NCI-H82 treated with DMSO at 0.1 percent for 48 hours (cell line): ENCODE data around the gene CSTPP1.

Experiments
- DNase-seq: peaks from one replicate; lab custom pipeline; 2025; ENCODE audit not compliant: unreplicated experiment; lab: John Stamatoyannopoulos, UW

Gene CSTPP1

GRCh38 chr11:47154616-47155570 is 218.3 kb downstream of the CSTPP1 start:
- DNase-seq, result no peak

DNA sequence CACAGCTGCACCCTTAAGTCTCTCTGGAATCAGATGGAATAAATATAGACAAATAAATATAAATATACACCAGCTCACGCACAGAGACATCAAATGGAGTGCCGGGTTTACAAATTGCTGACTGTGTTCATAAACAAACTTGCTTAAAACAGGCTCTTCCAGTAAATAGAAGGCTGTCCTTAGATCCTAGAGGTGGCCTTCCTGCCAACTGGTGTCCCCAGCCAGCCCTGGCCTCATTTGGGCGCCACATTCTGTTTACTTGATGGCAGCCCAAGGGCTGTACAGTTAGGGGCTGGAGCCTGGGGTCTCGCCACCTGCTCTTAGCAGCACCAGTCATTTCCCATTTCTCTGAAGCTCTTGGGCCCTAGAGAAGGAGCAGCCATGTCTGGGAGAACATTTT is 219.3 kb downstream of the CSTPP1 start:
- no peak for DNase-seq

GRCh38 chr11:47156333-47156732 is 219.8 kb downstream of the CSTPP1 start:
- no peak for DNase-seq

DNA sequence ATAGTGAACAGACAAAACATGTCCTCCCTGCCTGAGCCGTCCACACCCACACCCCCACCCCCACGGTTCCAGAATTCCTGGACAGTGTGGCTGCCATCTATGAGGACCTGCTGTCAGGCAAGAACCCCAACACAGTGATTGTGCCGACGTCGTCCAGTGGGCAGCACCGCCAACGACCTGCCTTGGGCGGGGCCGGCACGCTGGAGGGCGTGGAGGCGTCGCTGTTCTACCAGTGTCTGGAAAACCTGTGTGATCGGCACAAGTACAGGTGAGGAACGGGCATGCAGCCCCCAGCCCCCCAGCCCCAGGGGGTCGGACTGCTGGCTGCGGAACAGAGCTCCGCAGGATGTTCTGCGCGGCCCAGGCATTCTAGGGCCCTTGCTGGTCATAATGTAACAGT is 220.4 kb downstream of the CSTPP1 start:
- DNase-seq, result no peak

DNA sequence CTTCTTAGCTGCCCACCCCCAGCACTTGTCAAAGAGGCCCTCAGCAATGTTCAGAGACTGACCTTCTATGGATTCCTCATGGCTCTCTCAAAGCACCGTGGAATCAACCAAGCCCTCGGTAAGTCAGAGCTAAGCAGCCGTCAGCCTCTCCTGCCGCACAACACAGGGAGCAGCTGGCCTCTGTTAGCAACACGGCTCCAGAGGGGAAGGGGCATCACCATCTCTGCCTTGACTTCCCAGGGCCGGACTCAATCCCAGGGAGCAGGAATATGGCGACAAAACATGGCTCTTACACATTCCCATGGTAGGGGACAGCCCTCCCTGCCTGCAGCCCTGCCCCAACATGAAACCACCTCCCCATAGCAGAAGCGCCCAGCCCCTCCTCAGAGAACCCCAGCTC is 221.2 kb downstream of the CSTPP1 start:
- no peak for DNase-seq

DNA sequence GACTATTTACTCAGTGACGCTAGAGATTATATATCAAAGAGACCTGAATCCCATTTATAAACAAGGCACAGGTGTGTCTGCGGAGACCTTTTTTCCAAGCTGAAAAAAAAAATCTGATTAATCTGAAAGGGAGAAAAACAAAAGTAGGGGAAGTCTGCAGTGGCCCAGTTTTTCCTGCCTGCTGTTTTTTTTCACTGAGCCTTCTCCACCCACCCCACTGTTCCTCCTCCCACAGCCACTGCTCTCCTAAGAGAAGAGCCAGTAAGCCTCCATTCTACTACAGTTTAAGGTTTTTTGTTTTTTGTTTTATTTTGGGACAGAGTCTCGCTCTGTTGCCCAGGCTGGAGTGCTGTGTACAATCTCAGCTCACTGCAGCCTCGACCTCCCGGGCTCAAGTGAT is 221.7 kb downstream of the CSTPP1 start:
- no peak for DNase-seq

DNA sequence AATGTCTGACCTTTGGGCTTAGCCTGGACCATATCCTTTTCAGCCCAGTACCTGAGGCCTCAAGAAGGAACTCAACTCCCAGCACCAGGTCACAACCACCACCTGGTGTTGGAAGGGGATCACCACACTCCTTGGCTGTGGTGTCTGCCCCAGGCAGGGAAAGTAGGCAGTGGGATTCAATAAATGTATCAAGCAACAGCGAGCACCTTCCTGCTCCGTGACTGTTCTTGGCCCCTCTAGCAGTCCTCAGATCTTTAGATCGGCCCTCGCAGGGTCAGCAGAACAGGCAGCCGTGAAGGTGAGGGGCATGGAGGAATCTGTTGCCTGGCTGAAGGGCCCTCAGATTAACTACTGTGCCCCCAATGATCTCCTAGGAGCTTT is 224.2 kb downstream of the CSTPP1 start:
- no peak for DNase-seq

DNA sequence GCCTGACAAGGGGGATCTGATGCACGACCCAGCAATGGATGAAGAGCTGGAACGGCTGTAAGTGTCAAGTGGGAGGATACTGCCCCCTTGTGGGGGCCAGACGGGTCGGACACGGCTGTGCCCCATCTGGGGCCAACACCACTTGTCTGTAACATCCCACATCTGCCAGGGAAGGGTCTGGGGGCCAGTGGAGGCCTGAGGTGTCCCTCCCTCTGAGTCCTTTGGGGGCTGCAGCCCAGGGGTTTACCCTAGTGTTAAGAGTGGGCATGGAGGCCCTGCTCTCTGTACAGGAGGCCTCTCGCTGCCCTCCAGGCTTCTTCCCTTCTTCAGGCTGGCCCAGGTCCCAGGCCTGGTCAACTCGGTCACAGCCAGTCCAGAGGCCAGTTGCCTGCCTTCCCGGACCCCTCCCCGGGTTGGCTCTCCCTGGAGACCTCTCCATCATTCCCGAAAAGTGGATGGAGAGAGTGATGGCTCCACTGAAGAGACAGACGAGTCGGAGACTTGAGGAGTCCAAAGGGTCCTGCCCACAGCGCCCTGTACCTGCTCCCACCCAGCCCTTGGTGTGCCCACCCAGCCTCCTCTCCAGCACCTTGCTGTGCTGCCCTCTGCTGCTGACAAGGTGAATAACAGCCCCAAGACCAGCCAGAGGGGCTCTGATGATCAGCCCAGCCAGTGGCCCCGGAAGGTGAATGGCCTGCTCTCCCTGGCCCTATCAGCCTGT is 224.7 kb downstream of the CSTPP1 start:
- DNase-seq, result peak; percentile 12

GRCh38 chr11:47161890-47162289 is 225.3 kb downstream of the CSTPP1 start:
- DNase-seq, result no peak

DNA sequence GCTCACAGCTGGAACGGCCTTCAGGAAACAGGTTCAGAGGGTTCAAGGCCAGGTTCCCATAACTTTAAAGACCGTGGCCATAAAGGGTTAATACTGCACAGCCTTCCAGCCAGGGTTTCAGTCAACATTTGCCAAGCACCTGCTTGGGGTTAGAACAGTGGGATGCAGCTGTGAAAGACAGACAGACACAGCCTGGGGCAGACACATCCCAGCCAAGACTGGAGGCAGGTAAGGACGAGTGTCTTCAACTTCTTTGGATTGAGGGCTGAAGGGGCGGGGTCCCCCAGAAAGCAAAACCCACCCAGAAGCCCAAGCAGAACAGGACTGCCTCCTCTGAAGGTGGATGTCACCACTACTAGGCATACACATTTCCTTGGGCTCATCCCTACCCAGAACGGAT is 225.9 kb downstream of the CSTPP1 start:
- no peak for DNase-seq

DNA sequence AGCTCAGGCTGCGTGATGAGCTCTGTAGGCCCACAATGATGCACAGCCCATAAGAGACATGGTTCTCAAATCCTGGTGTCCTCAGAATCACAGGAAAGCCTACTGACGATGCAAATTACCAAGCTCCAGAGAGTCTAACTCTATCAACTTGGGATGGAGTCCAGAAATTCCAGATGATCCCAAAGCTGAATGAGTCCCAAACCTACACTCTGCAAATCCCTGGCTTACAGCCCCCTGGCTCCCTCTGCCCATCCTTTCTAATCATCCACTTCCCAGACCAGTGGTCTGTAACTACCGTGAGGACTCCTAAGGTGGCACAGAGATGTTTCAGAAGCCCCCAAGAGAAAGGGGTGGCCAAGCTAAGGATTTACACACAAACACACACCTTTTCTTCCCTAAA is 226.6 kb downstream of the CSTPP1 start:
- DNase-seq, result no peak

DNA sequence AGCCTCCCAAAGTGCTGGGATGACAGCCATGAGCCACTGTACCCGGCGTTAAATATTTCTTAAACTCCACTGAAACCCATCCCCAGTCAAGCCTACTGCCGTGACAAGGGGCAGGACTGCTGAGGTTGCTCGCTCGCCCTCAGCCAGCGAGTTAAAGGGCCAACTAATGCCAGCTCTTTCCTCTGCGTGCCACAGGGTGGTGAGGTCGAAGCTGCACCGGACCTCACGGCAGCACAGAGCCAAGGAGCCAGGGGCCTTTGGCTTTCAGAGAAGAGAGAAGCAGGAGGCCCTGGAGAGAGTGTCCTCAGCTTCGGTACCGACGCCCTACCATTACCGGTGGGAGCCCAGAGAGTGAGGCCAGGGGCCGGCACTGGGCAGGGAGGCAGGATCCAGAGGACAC is 227.3 kb downstream of the CSTPP1 start:
- DNase-seq, result no peak

GRCh38 chr11:47164321-47164720 is 227.8 kb downstream of the CSTPP1 start:
- DNase-seq, result no peak

DNA sequence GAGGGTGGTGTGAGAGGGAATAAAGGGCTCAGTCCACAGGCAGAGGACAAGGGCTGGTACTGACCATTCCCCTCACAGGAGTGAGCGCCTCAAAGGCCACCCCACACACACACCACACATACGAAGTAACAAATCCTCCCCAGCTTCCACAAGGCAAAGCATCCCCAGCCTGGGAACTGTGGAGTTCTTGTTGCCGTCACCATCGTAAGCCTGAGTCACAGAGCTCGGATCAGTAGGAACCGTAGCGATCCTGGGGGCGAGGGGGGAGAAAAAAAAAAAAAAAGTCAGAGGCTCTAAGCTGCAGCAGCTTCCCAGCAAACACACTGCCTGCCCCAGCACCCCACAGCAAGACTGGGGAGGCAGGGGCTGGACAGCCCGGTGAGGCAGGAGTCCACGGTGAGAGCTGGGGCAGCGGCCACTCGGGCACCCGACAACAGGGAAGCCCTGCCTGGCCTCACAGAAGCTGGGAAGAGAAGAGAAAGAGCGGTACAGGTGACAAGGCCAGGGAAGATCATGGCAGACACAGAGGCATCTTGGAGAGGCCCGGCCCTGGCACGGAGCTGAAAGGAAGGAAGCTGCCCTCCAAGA is 228.8 kb downstream of the CSTPP1 start:
- no peak for DNase-seq

DNA sequence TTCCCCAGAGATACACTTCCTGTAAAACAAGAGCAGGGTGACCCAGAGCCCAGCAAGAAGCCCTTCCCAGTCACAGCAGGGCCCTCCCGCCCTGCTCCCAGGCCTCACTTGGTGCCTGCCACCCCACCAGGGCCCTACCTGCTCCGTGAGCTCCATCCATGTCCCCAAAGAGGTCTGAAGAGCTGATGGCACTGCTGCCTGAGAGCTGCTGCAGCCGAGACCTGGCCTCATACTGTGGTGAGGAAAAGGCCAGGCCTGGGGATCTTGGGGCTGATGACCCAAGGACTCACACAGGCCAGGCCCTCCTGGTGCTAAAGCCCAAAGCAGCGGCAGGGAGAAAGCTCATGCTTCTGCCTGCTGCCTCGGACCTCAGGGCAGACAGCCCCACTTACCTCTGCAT is 229.8 kb downstream of the CSTPP1 start:
- DNase-seq, result no peak

DNA sequence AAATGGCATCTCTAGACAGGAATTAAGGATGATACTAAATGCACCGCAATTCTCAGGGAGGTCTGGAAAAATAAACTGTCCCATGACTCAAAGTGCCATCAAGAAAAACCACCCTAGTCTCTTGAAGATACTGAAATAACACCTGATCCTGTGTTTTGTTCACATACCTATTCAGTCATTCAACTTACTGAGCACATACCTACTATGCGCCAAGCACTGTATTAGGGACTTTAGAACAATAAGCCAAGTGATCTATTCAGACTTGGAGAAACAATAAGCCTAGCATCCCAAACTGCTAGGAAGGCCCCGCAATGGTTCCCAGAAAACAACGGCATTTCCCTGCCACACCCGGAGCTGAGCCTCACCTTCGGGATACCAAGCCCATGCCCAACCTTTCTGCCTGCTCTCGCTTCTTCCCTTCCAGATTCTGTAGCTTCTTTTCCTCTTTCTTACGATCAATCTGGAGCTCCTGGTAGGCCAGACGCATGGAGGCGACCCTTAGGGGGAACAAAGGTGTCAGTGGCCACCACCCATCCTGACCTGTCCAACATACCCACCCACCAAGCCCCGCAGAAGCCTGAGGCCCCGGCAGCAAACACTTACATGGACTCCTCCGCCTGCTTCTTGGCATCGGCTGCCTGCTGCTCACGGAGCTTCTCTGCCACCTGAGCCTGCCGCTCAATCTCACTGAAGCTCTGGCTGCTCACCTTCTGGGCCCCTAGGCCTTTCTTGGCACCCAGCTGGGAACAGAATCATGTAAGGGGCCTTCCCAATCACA is 234.7 kb downstream of the CSTPP1 start:
- no peak for DNase-seq

- DNase-seq, result no peak
Observed at GRCh38 chr11:47171856-47172255, 235.3 kb downstream of the CSTPP1 start.

- no peak for DNase-seq
Observed at GRCh38 chr11:47172740-47173336, 236.3 kb downstream of the CSTPP1 start.

DNA sequence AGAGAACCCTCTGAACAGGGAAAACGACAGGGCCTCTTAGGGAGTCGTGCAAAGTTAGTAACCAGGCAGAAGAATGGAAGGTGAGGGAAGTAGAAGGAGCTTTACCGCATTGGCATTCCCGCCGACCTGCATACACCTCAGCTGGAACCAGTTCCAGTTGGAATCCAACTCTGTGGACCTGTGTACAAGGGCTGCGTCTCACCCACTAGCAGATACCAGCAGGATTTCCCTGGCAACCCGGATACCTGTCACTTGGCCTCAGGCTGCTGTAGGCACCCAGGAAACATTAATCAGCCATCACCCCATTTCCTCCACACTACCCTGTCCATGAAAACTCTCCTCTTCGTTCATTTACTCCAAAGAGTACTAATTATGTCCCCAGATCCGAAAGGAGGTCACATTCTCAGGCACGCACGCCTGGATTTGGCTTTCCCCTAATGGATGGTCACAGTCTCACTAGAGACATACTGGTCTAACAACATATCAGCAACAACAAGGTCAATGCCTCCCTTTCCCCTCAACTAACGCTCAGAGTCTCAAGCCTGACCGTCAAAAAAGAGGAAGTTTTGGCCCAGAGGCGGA is 239.3 kb downstream of the CSTPP1 start:
- no peak for DNase-seq
